ENCODE results near the gene MVP.
A peak's percentile ranks its signal among the peaks of the same experiment; 100 is the strongest.

MVP gene

GRCh38 chr16:29860218-29860617 is 40.0 kb downstream of the MVP start:
- Histone ChIP-seq H3K9me3 (ENCODE audit: severe bottlenecking) (no peaks in the 10 kb centered on the region), H3K36me3 (ENCODE audit: low read depth) (peaks cover 6% of the 10 kb centered on the region), H3K4me3 (ENCODE audit: severe bottlenecking) (no peak overlapping the region), H3K4me1 (ENCODE audit: insufficient read depth, poor library complexity, severe bottlenecking) (no peaks in the 10 kb centered on the region), H3K27me3 (ENCODE audit: insufficient read depth, poor library complexity, severe bottlenecking) (no peaks in the 10 kb centered on the region), H3K27ac (ENCODE audit: poor library complexity, severe bottlenecking) (no peak overlapping the region)
- no peak for DNase-seq (ENCODE audit: low spot score)
- no peak for TF ChIP-seq CTCF (IDR thresholded peaks at IDR 0.05; ENCODE audit: poor library complexity, severe bottlenecking)
- no peak for ATAC-seq (ENCODE audit: low read depth)

- Histone ChIP-seq H3K4me1 (ENCODE audit: insufficient read depth, poor library complexity, severe bottlenecking) (no peaks in the 10 kb centered on the region), H3K27me3 (ENCODE audit: insufficient read depth, poor library complexity, severe bottlenecking) (no peaks in the 10 kb centered on the region), H3K27ac (ENCODE audit: poor library complexity, severe bottlenecking) (peak overlapping the region; percentile 50), H3K4me3 (ENCODE audit: severe bottlenecking) (peak overlapping the region; percentile 77), H3K36me3 (ENCODE audit: low read depth) (peaks cover 6% of the 10 kb centered on the region), H3K9me3 (ENCODE audit: severe bottlenecking) (no peaks in the 10 kb centered on the region)
- ATAC-seq (ENCODE audit: low read depth) (peak; percentile 7; the same call in 2 of the 3 replicates), DNase-seq (ENCODE audit: low spot score) (no peak)
- TF ChIP-seq CTCF (IDR thresholded peaks at IDR 0.05; ENCODE audit: poor library complexity, severe bottlenecking): no peak
These were observed 42.2 kb downstream of the MVP start for GRCh38 chr16:29862383-29862883.

- DNase-seq (ENCODE audit: low spot score): peak; percentile 94
- no peaks in the 10 kb centered on the region for H3K9me3 ChIP-seq (ENCODE audit: severe bottlenecking)
- H3K4me1 ChIP-seq (ENCODE audit: insufficient read depth, poor library complexity, severe bottlenecking): no peaks in the 10 kb centered on the region
- peaks cover 6% of the 10 kb centered on the region for H3K36me3 ChIP-seq (ENCODE audit: low read depth)
- H3K4me3 ChIP-seq (ENCODE audit: severe bottlenecking): peak within 1 kb of the TSS; percentile 77
- TF ChIP-seq CTCF (IDR thresholded peaks at IDR 0.05; ENCODE audit: poor library complexity, severe bottlenecking): peak; percentile 86
- H3K27ac ChIP-seq (ENCODE audit: poor library complexity, severe bottlenecking): peak within 1 kb of the TSS; percentile 50
- no peaks in the 10 kb centered on the region for H3K27me3 ChIP-seq (ENCODE audit: insufficient read depth, poor library complexity, severe bottlenecking)
- peak; percentile 97 for ATAC-seq (ENCODE audit: low read depth)
These were observed 42.8 kb downstream of the MVP start, which contains the start of gene CDIPT for GRCh38 chr16:29862884-29863668. TSS of gene CDIPT (minus strand) at chr16:29863226. CDS start at chr16:29862857, 369 bp downstream.

- Histone ChIP-seq H3K27me3 (ENCODE audit: insufficient read depth, poor library complexity, severe bottlenecking) (no peaks in the 10 kb centered on the region), H3K36me3 (ENCODE audit: low read depth) (peaks cover 6% of the 10 kb centered on the region), H3K4me3 (ENCODE audit: severe bottlenecking) (peak overlapping the region; percentile 77), H3K4me1 (ENCODE audit: insufficient read depth, poor library complexity, severe bottlenecking) (no peaks in the 10 kb centered on the region), H3K9me3 (ENCODE audit: severe bottlenecking) (no peaks in the 10 kb centered on the region), H3K27ac (ENCODE audit: poor library complexity, severe bottlenecking) (peak overlapping the region; percentile 50)
- DNase-seq (ENCODE audit: low spot score): no peak
- TF ChIP-seq CTCF (IDR thresholded peaks at IDR 0.05; ENCODE audit: poor library complexity, severe bottlenecking): peak; percentile 58
- no peak for ATAC-seq (ENCODE audit: low read depth)
These were observed 43.4 kb downstream of the MVP start for GRCh38 chr16:29863669-29863984.

- no peak for DNase-seq (ENCODE audit: low spot score)
- Histone ChIP-seq H3K27ac (ENCODE audit: poor library complexity, severe bottlenecking) (no peak overlapping the region), H3K9me3 (ENCODE audit: severe bottlenecking) (no peaks in the 10 kb centered on the region), H3K4me3 (ENCODE audit: severe bottlenecking) (no peak overlapping the region), H3K27me3 (ENCODE audit: insufficient read depth, poor library complexity, severe bottlenecking) (no peaks in the 10 kb centered on the region), H3K4me1 (ENCODE audit: insufficient read depth, poor library complexity, severe bottlenecking) (no peaks in the 10 kb centered on the region), H3K36me3 (ENCODE audit: low read depth) (peaks cover 6% of the 10 kb centered on the region)
- no peak for TF ChIP-seq CTCF (IDR thresholded peaks at IDR 0.05; ENCODE audit: poor library complexity, severe bottlenecking)
- no peak for ATAC-seq (ENCODE audit: low read depth)
These were observed 43.9 kb downstream of the MVP start for GRCh38 chr16:29864205-29864604.
